GM19025 (cell line): ENCODE measurements around the gene WDR62.

Source experiments
- ATAC-seq: cut with Tn5 transposase; IDR thresholded peaks from one replicate; pipeline ENCODE4 v1.9.1; 2021; ENCODE audit warnings: mild to moderate bottlenecking, low read depth, moderate library complexity; ENCODE audit not compliant: unreplicated experiment

The WDR62 gene

DNA sequence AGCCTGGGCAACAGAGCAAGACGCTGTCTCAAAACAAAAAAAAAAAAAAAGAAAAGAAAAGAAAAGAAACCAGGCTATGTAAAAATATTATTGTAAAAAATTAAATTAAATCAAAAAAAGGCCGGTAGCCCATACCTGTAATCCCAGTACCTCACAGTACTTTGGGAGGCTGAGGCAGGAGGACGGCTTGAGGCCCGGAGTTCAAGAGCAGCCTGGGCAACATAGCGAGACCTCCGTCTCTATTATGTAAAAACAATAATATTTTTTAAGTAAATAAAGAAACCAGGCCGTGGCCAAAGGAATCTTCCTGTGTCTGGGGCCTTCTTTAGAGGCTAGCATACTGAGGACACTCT lies 84.4 kb downstream of the WDR62 start:
- ATAC-seq = no peak

DNA sequence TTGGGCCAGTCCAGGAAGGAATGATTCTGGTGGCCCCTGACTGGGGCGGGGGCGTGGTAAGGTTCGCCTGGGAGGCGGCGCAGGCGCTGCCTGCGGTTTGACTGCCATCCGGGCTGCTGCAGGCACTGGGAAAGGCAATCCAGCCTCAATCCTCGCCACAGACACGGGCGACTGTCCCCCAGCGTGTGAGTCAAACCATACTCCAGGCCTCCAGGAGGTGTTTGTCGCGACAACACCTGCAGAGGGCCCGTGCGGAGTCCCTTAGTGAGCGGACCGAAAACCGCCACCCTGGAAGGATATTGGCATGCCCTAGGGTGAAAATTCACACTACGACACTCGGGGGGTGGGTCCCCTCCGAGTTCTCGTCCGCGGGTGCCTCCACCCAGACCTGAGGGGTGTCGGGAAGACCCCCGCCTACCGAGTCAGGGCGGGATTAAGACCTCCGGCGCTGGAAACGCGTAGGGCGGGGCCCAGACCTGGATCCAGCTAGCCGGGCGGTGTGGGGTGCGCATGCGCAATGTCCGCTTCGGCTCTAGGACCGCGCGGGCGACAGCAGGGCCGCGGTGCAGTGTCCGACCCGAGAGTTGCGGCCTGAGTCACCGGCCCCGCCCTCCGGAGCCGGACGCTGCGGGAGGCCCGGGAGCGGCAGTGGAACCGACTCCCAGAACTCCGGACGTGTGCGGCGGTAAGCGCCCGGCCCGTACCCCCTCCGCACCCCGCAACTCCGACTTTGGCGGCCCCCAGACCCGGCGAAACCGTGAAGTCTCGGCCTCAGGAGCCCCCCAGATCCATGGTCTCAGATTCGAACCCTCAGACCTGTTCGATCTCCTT lies 85.0 kb downstream of the WDR62 start, which contains the start of gene CAPNS1:
CAPNS1 (plus strand) TSS at position 594 of the 831 bp plus-strand sequence. CDS start 946 bp downstream, outside the sequence.
- ATAC-seq = peak; percentile 81

DNA sequence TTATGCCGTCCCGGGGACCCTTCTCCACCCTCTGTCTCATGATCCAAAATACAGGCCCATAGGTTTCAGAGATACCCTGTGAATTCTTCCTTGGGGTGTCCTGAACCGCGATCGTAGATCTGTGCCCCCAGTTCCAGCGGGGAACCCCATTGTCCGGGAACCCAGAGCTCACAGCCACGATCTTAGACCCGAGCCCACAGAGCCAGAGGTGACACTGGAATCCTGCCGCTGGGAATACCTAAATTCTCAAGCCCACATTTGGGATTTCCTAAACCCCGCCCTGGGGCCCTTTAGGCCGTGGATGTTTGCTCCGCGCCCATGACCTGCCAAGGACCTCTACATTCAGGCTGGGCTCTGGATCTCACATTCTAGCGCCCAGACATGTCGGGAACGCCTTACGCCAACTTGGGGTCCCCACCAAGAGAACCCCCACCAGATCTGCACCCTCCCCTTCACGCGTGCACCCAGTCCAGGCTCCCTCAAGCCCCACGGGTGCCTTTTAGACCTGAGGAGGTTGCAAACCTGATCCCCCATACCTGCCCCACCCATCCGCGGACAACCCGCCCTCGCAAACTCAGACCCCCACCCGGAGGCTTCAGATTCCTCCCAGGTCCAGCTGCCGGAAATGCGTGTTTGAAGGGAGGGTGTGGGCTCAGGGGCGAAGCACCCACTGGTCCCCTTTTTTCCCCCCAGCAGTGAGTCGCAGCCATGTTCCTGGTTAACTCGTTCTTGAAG lies 85.8 kb downstream of the WDR62 start:
- ATAC-seq = no peak

DNA sequence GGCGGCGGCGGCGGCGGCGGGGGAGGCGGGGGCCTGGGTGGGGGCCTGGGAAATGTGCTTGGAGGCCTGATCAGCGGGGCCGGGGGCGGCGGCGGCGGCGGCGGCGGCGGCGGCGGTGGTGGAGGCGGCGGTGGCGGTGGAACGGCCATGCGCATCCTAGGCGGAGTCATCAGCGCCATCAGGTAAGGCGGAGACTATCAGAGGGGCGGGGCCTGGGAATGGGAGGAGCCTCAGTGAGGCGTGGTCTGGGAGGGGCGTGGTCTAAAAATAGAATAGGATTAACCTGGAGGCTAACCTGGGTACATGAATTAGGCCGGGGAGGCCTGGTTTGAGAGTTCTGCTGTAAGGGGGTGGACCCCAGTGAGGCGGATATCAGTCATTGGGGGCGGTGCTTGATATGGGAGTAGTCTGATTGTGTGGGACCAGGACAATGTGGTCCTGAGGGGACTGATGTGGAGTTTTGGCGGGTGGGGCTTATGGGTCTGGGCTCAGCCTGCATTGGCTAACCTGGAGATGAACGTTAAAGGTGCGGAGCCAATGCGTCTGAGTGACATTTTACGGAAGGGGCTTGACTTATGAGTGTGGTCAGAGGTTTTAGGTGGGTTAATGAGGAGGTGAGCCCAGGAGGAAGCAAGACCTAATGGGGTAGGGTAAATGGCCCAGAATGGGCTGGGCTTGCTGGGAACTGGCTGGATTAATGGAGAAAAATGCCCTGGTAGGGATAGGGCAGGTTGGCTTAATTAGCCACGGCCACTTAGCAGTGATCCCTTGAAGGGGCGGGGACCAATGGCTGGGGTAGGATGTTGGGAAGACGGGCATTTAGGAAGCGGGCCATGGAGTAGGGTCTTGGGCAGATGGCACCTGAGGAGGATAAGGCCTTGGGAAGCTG lies 86.6 kb downstream of the WDR62 start:
- peak; percentile 37 for ATAC-seq

DNA sequence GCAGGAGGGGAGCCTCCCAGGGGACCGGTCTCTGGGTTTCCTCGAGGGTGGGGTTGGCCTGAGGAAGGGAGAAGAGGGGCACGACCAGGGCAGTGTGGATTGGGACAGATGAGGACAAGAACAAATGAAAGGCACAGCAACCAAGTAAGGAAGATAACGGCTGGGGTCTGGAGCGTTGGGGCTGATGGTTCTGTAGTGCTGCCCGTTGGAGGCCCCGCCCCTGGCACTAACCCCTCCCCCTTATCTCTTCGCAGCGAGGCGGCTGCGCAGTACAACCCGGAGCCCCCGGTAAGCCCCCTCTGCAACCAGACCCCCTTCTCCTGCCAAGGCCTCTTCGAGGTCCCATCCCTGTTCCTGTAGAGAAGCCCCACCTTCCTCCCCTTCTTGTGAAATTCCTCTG lies 87.3 kb downstream of the WDR62 start:
- ATAC-seq = no peak

DNA sequence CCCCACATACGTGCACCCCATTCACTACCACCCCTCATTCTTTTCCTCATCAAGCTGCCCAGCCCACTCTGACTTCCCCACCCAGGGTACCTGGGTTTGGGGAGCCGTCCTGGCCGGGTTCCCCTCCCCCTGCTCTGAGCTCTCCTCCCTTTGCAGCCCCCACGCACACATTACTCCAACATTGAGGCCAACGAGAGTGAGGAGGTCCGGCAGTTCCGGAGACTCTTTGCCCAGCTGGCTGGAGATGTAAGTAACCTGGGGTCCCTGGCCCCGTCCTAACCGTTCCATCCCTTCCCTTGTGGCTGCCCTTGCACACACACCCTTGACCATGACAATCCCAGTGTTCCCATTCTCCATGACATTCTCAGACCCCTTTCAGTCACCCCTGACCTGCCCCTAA lies 87.8 kb downstream of the WDR62 start:
- no peak for ATAC-seq

DNA sequence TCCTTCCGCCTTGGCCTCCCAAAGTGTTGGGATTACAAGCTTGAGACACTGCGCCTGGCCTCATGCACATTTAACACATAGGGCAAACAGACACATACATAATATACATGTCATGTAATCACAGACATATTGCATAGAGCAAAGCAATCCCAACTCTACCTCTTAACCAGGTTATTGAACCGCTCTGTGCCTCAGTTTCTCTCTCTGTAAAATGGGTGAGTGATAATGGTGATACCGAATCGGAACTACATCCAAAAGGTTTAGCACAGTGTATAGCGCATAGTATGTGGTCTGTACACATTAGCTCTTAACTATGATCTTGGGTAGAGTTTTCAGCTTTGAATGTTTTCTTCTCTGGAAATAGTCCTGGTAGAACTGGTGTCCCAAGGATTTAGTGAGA lies 89.9 kb downstream of the WDR62 start:
- ATAC-seq = no peak

DNA sequence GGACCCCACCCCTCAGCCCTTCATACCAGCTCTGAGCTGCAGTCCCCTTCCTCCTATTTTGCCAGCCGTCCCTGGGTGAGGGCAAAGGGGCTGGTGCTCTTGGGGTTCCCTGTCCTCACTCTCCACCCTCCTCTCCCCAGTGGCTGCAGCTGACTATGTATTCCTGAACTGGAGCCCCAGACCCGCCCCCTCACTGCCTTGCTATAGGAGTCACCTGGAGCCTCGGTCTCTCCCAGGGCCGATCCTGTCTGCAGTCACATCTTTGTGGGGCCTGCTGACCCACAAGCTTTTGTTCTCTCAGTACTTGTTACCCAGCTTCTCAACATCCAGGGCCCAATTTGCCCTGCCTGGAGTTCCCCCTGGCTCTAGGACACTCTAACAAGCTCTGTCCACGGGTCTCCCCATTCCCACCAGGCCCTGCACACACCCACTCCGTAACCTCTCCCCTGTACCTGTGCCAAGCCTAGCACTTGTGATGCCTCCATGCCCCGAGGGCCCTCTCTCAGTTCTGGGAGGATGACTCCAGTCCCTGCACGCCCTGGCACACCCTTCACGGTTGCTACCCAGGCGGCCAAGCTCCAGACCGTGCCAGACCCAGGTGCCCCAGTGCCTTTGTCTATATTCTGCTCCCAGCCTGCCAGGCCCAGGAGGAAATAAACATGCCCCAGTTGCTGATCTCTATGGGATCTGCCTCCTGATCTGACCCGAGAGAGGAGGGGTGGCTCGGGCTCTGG lies 95.1 kb downstream of the WDR62 start:
- ATAC-seq = no peak

DNA sequence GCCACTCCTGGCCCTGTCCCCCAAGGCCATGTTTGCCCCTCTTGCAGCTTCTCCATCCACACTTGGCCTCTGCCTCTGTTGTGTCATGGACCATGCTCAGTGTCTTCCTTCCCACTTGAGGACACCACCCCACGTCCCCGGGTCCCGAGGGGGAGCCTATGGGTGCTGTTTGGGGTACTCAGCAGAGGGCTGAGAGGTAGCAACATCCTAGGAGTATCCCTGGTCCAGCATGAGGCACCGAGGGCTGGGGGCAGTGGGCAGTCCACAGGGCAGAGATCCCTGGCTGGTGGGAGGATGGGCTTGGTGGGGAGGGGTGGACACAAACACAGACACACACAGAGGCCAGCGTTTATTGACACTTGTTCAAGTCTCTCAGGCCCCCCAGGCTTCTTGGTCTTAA lies 95.9 kb downstream of the WDR62 start:
- no peak for ATAC-seq

DNA sequence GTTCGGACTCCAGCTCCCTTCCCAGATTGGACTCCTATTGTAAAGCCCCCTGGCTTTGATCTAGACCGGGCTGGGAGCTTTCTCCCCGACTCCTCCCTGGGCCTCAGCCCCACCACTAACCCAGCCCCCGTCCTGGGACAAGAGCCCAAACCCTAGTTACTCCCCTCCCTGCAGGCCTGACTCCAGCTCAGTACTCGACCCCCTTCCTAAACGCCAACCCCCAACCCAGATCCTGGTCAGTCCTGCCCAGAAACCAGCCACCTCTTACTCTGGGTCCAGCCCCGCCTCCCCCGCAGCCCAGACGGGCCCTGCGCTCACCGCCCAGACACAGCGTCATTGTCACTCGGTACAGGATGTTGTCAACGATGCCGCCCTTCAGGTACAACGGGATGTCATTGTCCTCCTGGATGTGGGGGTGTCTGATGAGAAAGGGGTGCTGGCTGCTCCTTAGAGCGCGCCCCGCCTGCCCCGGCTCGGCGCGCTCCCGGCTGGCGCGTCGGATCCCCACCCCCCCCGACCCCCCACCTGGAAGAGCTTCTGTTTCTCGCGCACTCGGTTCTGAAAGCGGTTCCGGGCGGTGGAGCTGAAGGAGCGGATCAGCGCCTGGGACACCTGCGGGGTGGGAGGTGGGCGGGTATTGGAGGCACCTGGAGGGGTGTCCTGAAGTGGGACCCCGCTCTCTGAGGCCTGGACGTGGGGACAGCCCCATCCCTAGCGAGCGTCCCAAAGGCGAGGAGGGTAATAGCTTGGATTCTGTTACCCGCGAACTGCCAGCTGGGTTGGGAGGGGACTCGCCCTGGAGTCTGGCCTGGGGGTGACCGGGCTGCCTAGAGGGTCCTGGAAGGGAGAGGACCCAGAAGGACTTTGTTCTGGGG lies 96.7 kb downstream of the WDR62 start:
- ATAC-seq = no peak

DNA sequence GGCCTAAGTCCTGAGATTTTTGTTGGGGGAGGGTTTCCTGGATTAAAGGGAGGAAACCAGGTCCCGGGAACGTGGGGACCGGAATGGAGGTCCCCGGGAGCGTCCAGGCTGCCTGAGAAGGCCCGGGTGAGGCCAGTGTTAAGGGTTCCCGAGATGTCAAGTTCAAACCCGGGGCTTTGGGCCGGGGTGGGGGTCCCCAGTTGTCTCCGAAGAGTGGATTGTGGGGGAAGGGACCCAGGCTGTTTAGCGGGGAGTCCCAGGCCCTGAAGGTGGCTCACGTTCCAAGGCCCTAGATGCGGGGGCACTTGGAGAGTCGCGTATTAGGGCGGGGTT lies 97.3 kb downstream of the WDR62 start:
- ATAC-seq = no peak

DNA sequence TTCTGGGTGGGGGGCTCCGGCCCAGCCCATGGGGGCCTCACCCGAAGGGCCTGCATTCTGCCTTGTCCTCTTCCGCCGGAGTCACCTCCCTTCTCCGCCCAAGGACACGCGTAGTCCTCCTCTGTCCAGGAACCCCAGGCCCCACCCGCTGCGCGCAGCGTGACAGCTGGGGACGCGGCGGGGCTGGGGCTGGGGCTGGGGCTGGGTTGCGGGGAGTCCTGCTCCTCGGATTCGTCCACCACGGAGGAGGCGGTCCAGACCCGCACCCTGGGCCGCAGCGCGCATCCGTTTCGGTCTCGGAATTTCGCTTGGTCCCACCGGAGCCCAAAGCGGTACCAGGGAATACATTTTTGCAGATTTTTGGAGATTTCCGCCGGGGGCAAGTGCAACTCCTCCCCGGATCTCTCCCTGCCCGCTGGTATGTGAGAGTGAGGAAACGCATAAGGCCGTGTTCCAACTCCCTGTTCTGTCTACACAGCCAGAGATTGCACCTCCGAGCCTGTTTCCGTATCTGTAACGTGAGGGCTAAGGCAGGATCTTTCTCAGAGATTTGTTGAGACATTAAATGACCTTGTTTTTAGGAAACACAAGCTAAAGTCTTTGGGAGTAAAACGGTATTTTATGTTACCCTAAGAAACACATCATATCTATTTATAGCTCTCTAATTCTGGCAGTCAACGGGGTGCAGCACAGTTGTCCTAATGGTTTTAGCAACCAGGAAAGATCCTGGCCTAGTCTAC lies 97.8 kb downstream of the WDR62 start, which contains the start of gene COX7A1:
COX7A1 (minus strand) TSS at position 96 of the 740 bp plus-strand sequence; CDS start at position 56, 40 bp downstream.
- no peak for ATAC-seq

DNA sequence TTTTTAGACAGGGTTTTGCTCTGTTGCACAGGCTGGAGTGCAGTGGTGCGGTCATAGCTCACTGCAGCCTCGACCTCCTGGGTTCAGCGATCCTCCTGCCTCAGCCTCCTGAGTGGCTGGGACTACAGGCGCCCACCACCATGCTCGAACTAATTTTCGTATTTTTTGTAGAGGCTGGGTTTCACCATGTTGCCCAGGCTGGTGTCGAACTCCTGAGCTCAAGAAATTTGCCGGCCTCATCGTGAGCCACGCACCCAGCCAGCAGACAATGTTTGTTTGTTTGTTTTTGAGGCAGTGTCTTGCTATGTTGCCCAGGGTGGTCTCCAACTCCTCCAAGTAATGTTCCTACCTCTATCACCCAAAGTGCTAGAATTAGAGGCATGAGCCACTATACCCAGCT lies 98.4 kb downstream of the WDR62 start:
- no peak for ATAC-seq
